AG09309 (cell line): ENCODE measurements around the gene SPRED2.

ENCODE experiments used
- DNase-seq: peaks from one replicate; pipeline ENCODE4 v3.0.0-alpha.2; 2010; ENCODE audit warnings: low read depth
- H3K4me3 ChIP-seq: 2 replicates; pipeline ENCODE4 v1.5.1; 2011; ENCODE audit warnings: mild to moderate bottlenecking, low read depth, low read length, moderate library complexity; ENCODE audit not compliant: control insufficient read depth
- CTCF ChIP-seq: IDR thresholded peaks from 2 replicates; pipeline ENCODE4 v1.5.1; 2011; ENCODE audit warnings: mild to moderate bottlenecking, low read depth, low read length, inconsistent platforms; ENCODE audit not compliant: insufficient read depth, control insufficient read depth; ENCODE audit errors: missing control alignments

The SPRED2 gene

GRCh38 chr2:65296971-65297370, 135.4 kb downstream of the SPRED2 start:
- no peak for DNase-seq
- no peak overlapping the region for H3K4me3 ChIP-seq
- TF ChIP-seq CTCF: no peak

- H3K4me3 ChIP-seq: no peak overlapping the region
- no peak for TF ChIP-seq CTCF
- no peak for DNase-seq
Observed at GRCh38 chr2:65294701-65295100, 137.7 kb downstream of the SPRED2 start.

GRCh38 chr2:65294136-65294535, 138.3 kb downstream of the SPRED2 start:
- no peak for DNase-seq
- no peak for TF ChIP-seq CTCF
- no peak overlapping the region for H3K4me3 ChIP-seq

GRCh38 chr2:65293376-65293775, 139.0 kb downstream of the SPRED2 start:
- no peak for TF ChIP-seq CTCF
- no peak for DNase-seq
- no peak overlapping the region for H3K4me3 ChIP-seq

GRCh38 chr2:65292461-65293011, 139.9 kb downstream of the SPRED2 start:
- TF ChIP-seq CTCF: no peak
- no peak for DNase-seq
- no peak overlapping the region for H3K4me3 ChIP-seq

- H3K4me3 ChIP-seq: no peak overlapping the region
- no peak for TF ChIP-seq CTCF
Observed at GRCh38 chr2:65292106-65292400, 140.3 kb downstream of the SPRED2 start.

GRCh38 chr2:65291216-65292105, 140.9 kb downstream of the SPRED2 start:
- TF ChIP-seq CTCF: no peak
- no peak overlapping the region for H3K4me3 ChIP-seq
- no peak for DNase-seq

More at GRCh38 chr2:65292106-65292400, 140.3 kb downstream of the SPRED2 start:
- no peak for DNase-seq
